TTC549 (cell line): ENCODE measurements around the gene SEL1L.
"Not testable (repeated sequence)": the region's sequence is repeated elsewhere in the genome, so short reads cannot be mapped to it uniquely, and the experiment has no call there.

Source experiments
- FAIRE-seq: peaks from 2 replicates; lab custom pipeline; 2012; peaks lifted over from hg19 to GRCh38; lab: Jason Lieb, UNC

The SEL1L gene

GRCh38 chr14:81474148-81474492, 59.5 kb downstream of the SEL1L start:
- FAIRE-seq = no peak

GRCh38 chr14:81473456-81474147, 60.1 kb downstream of the SEL1L start:
- no peak for FAIRE-seq

- no peak for FAIRE-seq
These were observed 61.4 kb downstream of the SEL1L start for GRCh38 chr14:81472096-81472800.

GRCh38 chr14:81471062-81471461, 62.6 kb downstream of the SEL1L start:
- no peak for FAIRE-seq

- not testable (repeated sequence) for FAIRE-seq
These were observed 63.2 kb downstream of the SEL1L start for GRCh38 chr14:81470557-81470826.

GRCh38 chr14:81466854-81467253, 66.8 kb downstream of the SEL1L start:
- no peak for FAIRE-seq

GRCh38 chr14:81465507-81466228, 68.0 kb downstream of the SEL1L start:
- no peak for FAIRE-seq

- FAIRE-seq = not testable (repeated sequence)
These were observed 68.7 kb downstream of the SEL1L start for GRCh38 chr14:81465003-81465392.

GRCh38 chr14:81464253-81465002, 69.2 kb downstream of the SEL1L start:
- FAIRE-seq = no peak

- not testable (repeated sequence) for FAIRE-seq
These were observed 71.3 kb downstream of the SEL1L start for GRCh38 chr14:81462356-81462755.

- FAIRE-seq = no peak
These were observed 73.7 kb downstream of the SEL1L start for GRCh38 chr14:81459912-81460311.

GRCh38 chr14:81458352-81458751, 75.3 kb downstream of the SEL1L start:
- FAIRE-seq = no peak

GRCh38 chr14:81455390-81455789, 78.3 kb downstream of the SEL1L start:
- FAIRE-seq = no peak

- FAIRE-seq = no peak
These were observed 79.0 kb downstream of the SEL1L start for GRCh38 chr14:81454572-81455218.

GRCh38 chr14:81453166-81453766, 80.4 kb downstream of the SEL1L start:
- FAIRE-seq = peak; percentile 54

- FAIRE-seq = no peak
These were observed 81.1 kb downstream of the SEL1L start for GRCh38 chr14:81452341-81453133.

- FAIRE-seq = no peak
These were observed 82.7 kb downstream of the SEL1L start for GRCh38 chr14:81450976-81451375.

- no peak for FAIRE-seq
These were observed 83.5 kb downstream of the SEL1L start for GRCh38 chr14:81450100-81450531.

GRCh38 chr14:81449576-81449975, 84.1 kb downstream of the SEL1L start:
- FAIRE-seq = no peak

- no peak for FAIRE-seq
These were observed 84.5 kb downstream of the SEL1L start for GRCh38 chr14:81449114-81449513.
